MCF 10A (cell line): ENCODE data around the gene FAT2. TPM values are rescaled to one million over a fixed set of nuclear protein-coding genes. Genes with fewer than 3 reads are reported as not detected.

ENCODE experiments used
- BruUV-seq: library from RNA; stranded (reverse); fragments of 400-500 nt; replicated peaks from 2 replicates; lab custom pipeline; 2021; lab: Mats Ljungman, UMichigan
- CTCF ChIA-PET: fragments of 300-600 bp; sonication (Branson Sonifier 250); formaldehyde crosslinking; extraction: SDS; loops from one replicate; lab custom pipeline; 2021; ENCODE audit warnings: antibody characterized with exemption, inconsistent platforms; lab: Yijun Ruan, JAX
- POLR2A ChIA-PET: fragments of 300-600, 350-650 bp; sonication (Branson Sonifier 250); formaldehyde crosslinking; extraction: SDS; loops from one replicate; lab custom pipeline; 2020; ENCODE audit warnings: antibody characterized with exemption, inconsistent platforms; lab: Yijun Ruan, JAX
- DNase-seq: peaks from one replicate; pipeline ENCODE4 v3.0.0-alpha.2; 2018; ENCODE audit not compliant: unreplicated experiment
- H3K27ac Mint-ChIP-seq: one replicate; pipeline ENCODE4 v1.8.0; 2022; ENCODE audit warnings: mild to moderate bottlenecking, low read depth, mixed read lengths; ENCODE audit not compliant: unreplicated experiment
- H3K27me3 Mint-ChIP-seq: one replicate; pipeline ENCODE4 v1.8.0; 2022; ENCODE audit warnings: mixed read lengths; ENCODE audit not compliant: insufficient read depth, unreplicated experiment
- H3K36me3 Mint-ChIP-seq: one replicate; pipeline ENCODE4 v1.8.0; 2022; ENCODE audit warnings: mild to moderate bottlenecking, moderate library complexity, mixed read lengths; ENCODE audit not compliant: insufficient read depth, unreplicated experiment
- H3K4me1 Mint-ChIP-seq: one replicate; pipeline ENCODE4 v1.8.0; 2022; ENCODE audit warnings: mixed read lengths; ENCODE audit not compliant: insufficient read depth, unreplicated experiment
- H3K4me3 Mint-ChIP-seq: one replicate; pipeline ENCODE4 v1.8.0; 2022; ENCODE audit warnings: mild to moderate bottlenecking, moderate library complexity, mixed read lengths; ENCODE audit not compliant: unreplicated experiment
- H3K9me3 Mint-ChIP-seq: one replicate; pipeline ENCODE4 v1.8.0; 2022; ENCODE audit warnings: mixed read lengths; ENCODE audit not compliant: unreplicated experiment
- CTCF ChIP-seq: fragments of 200-600 bp; IDR thresholded peaks from one replicate; pipeline ENCODE4 v1.8.0; 2022; ENCODE audit warnings: antibody characterized with exemption, mild to moderate bottlenecking; ENCODE audit not compliant: unreplicated experiment
- intact Hi-C: fragments of 100-400 bp; cut with micrococcal nuclease; formaldehyde crosslinking; loops from 2 replicates; pipeline ENCODE4 v1.14.1; 2022
- total RNA-seq: library from RNA; stranded (reverse); gene quantifications from 2 replicates; pipeline ENCODE4 v1.2.3, GENCODE V29; 2022

The FAT2 gene
- total RNA-seq, 1 experiment from 2014 or later, result 9.9 TPM

- H3K36me3 Mint-ChIP-seq, result peaks cover 23% of the 10 kb centered on the region
- ChIA-PET CTCF (interaction anchor here (0.9 to 26.8 kb wide), 17 partner anchors 10 to 198 kb away, joined by 3 to 467 read pairs (median 9); partner anchors contain the start of genes FAT2 and SLC36A1), POLR2A (interaction anchor here (0.6 to 8.9 kb wide), 22 partner anchors 13 to 1074 kb away, joined by 3 to 304 read pairs (median 5); partner anchors contain the start of genes FAT2, G3BP1 and GM2A)
Observed at GRCh38 chr5:151572657-151573368, 18.3 kb downstream of the FAT2 start.

GRCh38 chr5:151571270-151572173, 19.6 kb downstream of the FAT2 start:
- BruUV-seq, result no TSS peak
- peak overlapping the region; percentile 57 for H3K27ac Mint-ChIP-seq
- intact Hi-C loops, result loop anchor here (2.0 to 5.0 kb wide), 2 partner anchors 46 to 81 kb away; no protein-coding TSS in a partner anchor
- H3K4me1 Mint-ChIP-seq, result peaks cover 59% of the 10 kb centered on the region
- H3K27me3 Mint-ChIP-seq, result no peaks in the 10 kb centered on the region
- no peaks in the 10 kb centered on the region for H3K9me3 Mint-ChIP-seq
- ChIA-PET POLR2A (interaction anchor here (0.6 to 8.9 kb wide), 20 partner anchors 12 to 319 kb away, joined by 3 to 304 read pairs (median 6); partner anchors contain the start of genes FAT2, G3BP1 and GM2A), CTCF (interaction anchor here (0.6 to 26.8 kb wide), 31 partner anchors 9 to 255 kb away, joined by 3 to 467 read pairs (median 6); partner anchors contain the start of genes FAT2 and SLC36A1)
- H3K36me3 Mint-ChIP-seq, result peaks cover 15% of the 10 kb centered on the region
- no peak overlapping the region for H3K4me3 Mint-ChIP-seq
- DNase-seq, result peak; percentile 70
- no peak for TF ChIP-seq CTCF

More at GRCh38 chr5:151572657-151573368, 18.3 kb downstream of the FAT2 start:
- intact Hi-C loops, result loop anchor here (5.0 kb wide), 1 partner anchor 44 kb away; no protein-coding TSS in a partner anchor
- BruUV-seq, result no TSS peak
- H3K27me3 Mint-ChIP-seq, result no peaks in the 10 kb centered on the region
- H3K4me3 Mint-ChIP-seq, result no peak overlapping the region
- H3K9me3 Mint-ChIP-seq, result no peaks in the 10 kb centered on the region
- peaks cover 59% of the 10 kb centered on the region for H3K4me1 Mint-ChIP-seq
- peak overlapping the region; percentile 57 for H3K27ac Mint-ChIP-seq
- peak; percentile 97 for DNase-seq
- no peak for TF ChIP-seq CTCF

GRCh38 chr5:151570512-151571269, 20.4 kb downstream of the FAT2 start:
- peak; percentile 55 for DNase-seq
- Mint-ChIP-seq H3K27ac (peak overlapping the region; percentile 57), H3K9me3 (no peaks in the 10 kb centered on the region), H3K4me3 (no peak overlapping the region), H3K27me3 (no peaks in the 10 kb centered on the region), H3K4me1 (peaks cover 59% of the 10 kb centered on the region), H3K36me3 (peaks cover 15% of the 10 kb centered on the region)
- TF ChIP-seq CTCF, result no peak
- BruUV-seq, result no TSS peak
- POLR2A ChIA-PET, result interaction anchor here (0.6 to 8.9 kb wide), 16 partner anchors 11 to 318 kb away, joined by 3 to 304 read pairs (median 12); partner anchors contain the start of genes FAT2, G3BP1 and GM2A
- intact Hi-C loops, result loop anchor here (2.0 to 5.0 kb wide), 2 partner anchors 47 to 82 kb away; no protein-coding TSS in a partner anchor
- CTCF ChIA-PET, result interaction anchor here (0.6 to 26.8 kb wide), 29 partner anchors 8 to 255 kb away, joined by 3 to 467 read pairs (median 6); partner anchors contain the start of genes FAT2 and SLC36A1
